HG02588 (cell line): Measurements from ENCODE around the gene AOC1.

Experiments used
- ATAC-seq: cut with Tn5 transposase; IDR thresholded peaks from one replicate; pipeline ENCODE4 v1.9.1; 2021; ENCODE audit warnings: mild to moderate bottlenecking, moderate library complexity; ENCODE audit not compliant: unreplicated experiment

The AOC1 gene

GRCh38 chr7:150857276-150858055, 5.1 kb downstream of the AOC1 start:
- ATAC-seq: no peak

DNA sequence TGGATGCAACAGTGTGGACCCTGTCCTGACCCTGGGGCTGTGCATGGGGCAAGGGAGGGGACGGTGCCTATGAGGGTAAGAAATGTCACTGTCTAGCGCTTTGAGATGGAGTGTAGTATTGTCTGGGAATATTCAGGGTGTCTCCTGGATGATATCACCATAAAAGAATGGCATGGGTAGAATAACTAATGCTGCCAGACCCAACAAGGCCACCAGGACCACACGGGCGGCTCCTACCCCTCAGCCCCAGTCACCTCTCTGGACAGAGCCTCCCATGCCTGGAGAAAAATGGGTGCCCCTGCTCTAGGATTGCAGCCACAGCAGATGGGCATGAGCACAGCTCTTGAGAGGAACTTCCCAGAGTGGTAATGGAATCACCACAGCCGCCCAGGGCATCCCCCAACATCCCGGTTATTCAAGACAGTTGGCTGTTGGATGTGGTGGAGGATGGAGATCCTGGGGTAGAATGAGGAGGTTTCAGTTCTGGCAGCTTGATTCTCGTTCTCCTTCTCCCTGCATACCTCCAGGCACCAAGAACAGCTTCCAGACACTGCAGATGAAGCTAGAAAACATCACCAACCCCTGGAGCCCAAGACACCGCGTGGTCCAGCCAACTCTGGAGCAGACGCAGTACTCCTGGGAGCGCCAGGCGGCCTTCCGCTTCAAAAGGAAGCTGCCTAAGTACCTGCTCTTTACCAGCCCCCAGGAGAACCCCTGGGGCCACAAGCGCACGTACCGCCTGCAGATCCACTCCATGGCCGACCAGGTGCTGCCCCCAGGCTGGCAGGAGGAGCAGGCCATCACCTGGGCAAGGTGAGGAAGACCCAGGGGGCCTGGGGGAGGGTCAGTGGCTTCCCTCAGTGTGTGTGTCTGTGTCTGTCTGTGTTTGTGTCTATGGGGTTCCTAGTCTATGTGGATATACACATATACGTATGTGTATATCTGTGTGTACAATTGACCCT, 6.2 kb downstream of the AOC1 start:
- ATAC-seq: no peak

- no peak for ATAC-seq
Observed at GRCh38 chr7:150860291-150860977, 8.1 kb downstream of the AOC1 start.

DNA sequence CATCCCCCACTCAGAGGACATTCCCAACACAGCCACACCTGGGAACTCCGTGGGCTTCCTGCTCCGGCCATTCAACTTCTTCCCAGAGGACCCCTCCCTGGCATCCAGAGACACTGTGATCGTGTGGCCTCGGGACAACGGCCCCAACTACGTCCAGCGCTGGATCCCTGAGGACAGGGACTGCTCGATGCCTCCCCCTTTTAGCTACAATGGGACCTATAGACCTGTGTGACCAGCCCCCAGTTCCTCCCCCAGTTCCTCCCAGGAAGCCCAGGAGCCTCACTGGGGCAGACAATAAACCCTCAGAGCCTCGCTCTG, 8.6 kb downstream of the AOC1 start:
- ATAC-seq: no peak

GRCh38 chr7:150862356-150862755, 10.0 kb downstream of the AOC1 start:
- ATAC-seq: no peak

DNA sequence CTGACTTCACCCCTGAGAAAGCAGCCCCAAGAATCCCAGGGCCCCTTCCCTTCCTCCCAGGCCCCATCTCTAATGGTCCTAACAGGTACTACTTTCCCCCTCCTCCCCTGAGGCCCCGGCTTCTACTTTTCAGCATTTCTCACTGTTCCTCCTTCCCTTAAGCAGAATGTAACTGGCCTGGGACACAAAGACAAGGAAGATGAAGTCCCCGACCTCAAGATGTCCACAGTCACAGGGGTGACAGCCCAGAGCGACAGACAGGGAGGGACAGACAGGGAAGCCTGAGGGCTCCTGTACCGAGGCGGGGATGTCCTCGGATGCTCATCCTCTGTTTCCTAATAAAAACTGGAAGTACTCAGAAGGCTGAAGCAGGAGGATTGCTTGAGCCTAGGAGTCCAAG, 11.6 kb downstream of the AOC1 start:
- ATAC-seq: no peak

DNA sequence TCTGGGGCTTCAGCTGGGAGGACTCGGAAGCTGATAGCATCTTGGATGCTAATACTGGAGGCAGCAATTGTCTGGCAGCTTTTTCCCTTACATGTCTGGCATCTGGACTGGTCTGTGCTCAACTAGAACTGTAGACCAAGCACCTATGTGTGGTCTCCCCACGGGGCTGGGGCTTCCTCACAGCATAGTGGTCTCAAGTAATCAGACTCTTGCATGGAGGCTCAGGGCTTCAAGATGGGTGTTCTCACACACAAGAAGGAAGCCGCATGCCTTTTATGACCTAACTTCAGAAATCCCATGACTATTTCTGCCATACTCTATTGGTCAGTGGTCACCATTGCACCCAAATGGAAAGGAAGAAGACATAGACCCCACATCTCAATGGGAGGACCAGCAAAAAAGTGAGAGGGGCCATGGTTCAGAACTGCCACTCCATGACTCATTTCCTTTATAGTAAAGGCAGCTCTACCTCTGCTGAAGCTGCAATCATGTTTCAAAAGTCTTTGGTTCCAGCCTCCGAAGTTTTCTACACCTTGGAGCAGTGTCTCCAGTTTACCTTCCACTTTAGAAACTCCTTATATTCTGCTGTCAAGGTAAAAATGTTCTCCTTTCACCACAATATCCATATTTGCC, 14.7 kb downstream of the AOC1 start:
- ATAC-seq: no peak

DNA sequence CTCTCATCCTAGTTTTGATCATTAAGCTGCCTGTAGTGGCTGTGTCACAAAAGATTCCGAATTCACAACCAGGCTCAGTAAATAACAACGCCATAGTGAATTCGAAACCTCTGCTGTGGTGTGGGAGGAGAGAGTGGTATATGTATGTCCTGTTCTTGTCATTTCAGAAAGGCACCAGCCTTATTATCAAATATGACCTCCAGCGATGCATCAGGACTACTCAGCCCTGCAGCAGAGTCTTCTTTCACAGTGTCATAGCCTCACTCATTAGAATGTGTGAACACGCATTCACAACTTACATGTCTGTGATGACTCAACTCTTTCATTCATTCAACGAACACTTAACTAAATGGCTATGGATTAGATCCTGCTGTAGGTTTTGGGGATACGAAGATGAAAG, 15.3 kb downstream of the AOC1 start:
- no peak for ATAC-seq

GRCh38 chr7:150869467-150869866, 17.1 kb downstream of the AOC1 start:
- no peak for ATAC-seq

DNA sequence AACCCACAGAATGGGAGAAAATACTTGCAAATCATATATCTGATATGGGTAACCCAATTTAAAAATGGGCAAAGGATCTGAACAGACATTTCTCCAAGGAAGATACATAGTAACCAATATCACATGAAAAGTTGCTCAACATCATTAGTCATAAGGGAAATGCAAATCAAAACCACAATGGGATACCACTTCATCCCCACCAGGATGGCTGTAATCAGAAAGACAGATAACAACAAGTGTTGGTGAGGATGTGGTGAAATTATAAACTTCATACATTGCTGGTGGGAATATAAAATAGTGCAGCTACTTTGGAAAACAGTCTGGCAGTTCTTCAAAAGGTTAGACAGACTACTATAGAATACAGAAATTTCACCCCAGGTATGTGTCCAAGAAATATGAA, 19.3 kb downstream of the AOC1 start:
- ATAC-seq: no peak

- ATAC-seq: no peak
Observed at GRCh38 chr7:150874401-150875198, 22.3 kb downstream of the AOC1 start.

DNA sequence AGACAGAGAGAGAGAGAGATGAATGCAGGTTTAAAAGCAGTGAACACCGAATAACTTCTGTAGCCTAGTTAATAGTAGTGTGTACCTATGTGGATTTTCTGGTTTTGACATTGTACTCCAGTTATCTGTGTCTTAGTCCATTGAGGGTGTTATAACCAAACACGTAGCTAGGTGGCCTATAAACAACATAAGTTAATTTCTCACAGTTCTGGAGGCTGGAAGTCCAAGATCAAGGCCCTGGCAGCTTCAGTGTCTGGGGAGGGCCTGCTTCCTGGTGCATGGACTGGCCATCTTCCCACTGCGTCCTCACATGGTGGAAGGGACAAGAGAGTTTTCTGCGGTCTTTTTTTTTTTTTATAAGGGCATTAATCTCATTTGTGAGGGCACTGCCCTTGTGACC, 23.5 kb downstream of the AOC1 start:
- no peak for ATAC-seq

DNA sequence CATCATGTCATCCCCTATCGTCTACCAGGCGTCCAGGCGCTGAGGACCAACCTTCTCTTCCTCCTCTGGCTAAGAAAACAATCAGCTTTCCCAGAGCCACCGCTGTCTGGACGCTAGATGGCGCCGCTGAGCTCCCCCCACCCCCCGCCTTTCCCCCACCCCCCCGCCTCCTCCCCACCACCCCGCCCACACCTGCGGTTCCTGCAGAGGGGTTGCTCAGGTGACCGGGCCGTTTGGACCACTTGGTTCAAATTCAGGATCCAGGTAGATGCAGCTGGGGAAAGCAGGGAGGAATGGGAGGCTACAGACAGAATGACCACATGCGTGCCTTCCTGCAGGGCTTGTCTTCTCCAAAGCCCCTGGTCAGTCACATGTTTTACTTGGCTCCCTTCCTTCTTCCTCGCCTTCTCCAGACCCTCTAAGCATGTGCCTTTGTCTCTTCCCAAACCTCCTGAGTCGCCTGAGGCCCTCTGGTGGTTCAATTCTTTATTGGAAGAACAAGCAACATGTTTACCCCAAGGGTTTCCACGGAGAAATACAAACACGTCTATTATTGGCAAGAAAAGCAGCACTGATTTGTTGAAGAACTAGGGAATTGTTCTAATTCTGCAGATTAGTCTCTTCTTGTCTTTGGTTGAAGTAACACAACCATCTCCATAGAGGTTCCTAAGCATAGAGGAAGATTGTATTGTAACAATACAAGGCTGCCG, 24.7 kb downstream of the AOC1 start:
- no peak for ATAC-seq

DNA sequence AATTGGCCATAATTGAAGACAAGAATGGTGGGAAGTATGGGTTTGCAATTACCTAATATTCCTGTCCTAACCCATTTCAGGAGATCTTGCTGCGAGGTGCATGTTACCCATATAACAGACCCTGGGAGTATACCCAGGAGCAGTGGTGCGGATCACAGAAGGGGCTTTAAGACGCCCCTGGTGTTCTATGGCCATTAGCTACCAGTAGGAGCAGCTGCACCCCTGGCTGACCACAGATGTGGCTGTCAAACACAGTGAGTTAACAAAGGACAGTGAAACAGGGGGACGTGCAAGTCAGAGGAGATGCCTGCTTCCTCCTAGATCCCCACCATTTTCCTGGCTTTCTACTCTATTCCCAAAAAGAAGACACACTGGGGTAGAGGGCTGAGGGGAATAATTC, 25.2 kb downstream of the AOC1 start:
- no peak for ATAC-seq

GRCh38 chr7:150879345-150879744, 27.0 kb downstream of the AOC1 start:
- no peak for ATAC-seq

GRCh38 chr7:150881189-150881588, 28.9 kb downstream of the AOC1 start:
- no peak for ATAC-seq

DNA sequence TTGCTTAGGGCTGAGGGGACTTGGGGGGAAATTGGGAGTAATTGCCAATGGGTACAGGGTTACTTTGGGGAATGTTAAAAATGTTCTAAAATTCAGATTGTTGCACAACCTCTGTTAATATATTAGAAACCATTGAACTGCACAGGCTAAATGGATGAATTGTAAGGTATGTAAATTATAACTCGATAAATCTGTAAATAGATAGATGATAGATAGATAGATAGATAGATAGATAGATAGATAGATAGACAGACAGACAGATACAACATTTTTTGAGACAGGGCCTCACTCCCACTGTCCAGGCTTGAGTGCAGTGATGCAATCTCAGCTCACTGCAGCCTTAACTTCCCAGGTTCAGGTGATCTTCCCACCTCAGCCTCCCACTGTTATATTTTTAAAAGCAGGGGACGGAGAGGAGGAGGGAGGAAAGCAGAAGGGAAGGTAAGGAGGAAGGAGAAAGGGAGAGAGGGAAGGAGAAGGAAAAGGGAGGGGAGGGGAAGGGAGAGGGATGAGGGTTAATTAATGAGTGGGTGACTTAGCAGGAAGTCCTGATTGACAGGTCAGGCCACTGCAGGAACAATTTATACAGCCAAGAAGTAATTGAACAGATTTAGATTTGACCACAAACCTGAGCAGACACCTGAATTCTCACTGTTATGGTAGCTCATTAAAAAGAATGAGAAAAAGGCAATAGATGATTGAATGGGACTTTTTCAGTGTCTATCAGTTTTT, 38.7 kb downstream of the AOC1 start:
- ATAC-seq: no peak

DNA sequence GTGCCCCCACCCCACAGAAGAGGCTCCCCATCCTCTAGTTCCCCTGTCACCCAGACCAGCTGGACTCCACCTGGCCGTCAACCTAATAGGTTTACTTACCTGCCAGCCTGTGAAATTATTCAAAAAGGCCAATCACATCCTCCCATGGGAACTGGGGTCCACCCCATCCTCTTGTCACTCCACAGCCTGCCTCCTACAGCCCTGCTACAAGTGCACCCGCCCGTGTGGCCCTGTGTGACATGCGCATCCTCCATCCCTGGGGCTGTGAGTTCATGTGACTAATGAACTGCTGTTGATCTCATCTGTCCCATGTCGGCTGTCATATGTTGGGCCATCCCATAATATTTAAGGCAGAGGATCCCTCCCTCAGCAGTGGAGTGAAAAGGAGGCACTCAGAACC, 39.4 kb downstream of the AOC1 start:
- ATAC-seq: no peak

DNA sequence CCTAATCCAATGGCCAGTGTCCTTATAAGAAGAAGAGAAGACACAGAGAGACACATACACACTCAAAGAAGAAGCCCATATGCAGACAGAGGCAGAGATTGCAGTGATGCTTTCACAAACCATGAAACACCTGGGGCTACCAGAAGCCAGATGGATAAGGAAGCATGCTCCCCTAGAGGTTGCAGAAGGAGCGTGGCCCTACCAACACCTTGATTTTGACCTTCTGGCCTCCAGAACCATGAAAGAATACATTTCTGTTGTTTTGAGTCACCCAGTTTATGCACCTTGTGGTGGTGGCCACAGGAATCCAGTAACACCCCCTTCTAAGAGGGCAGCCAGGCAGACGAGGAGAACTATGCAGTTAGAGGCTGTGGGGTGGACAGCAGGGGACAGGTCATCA, 43.5 kb downstream of the AOC1 start:
- ATAC-seq: no peak
